Osteocyte (in vitro differentiated cells): ENCODE measurements around the gene RUVBL1. TPM values are rescaled to one million over a fixed set of nuclear protein-coding genes. Genes with fewer than 3 reads are reported as not detected.

Experiments used
- DNase-seq: peaks from one replicate; pipeline ENCODE4 v3.0.0; 2021; ENCODE audit warnings: mixed read lengths; ENCODE audit not compliant: unreplicated experiment; ENCODE audit errors: extremely low spot score
- H3K27ac Mint-ChIP-seq: one replicate; pipeline ENCODE4 v1.8.0; 2021; ENCODE audit warnings: mild to moderate bottlenecking, mixed read lengths; ENCODE audit not compliant: unreplicated experiment
- H3K27me3 Mint-ChIP-seq: one replicate; pipeline ENCODE4 v1.8.0; 2021; ENCODE audit warnings: mixed read lengths; ENCODE audit not compliant: unreplicated experiment
- H3K36me3 Mint-ChIP-seq: one replicate; pipeline ENCODE4 v1.8.0; 2021; ENCODE audit warnings: mixed read lengths; ENCODE audit not compliant: unreplicated experiment
- H3K4me1 Mint-ChIP-seq: one replicate; pipeline ENCODE4 v1.8.0; 2021; ENCODE audit warnings: mixed read lengths; ENCODE audit not compliant: unreplicated experiment
- H3K4me3 Mint-ChIP-seq: one replicate; pipeline ENCODE4 v1.8.0; 2021; ENCODE audit warnings: mild to moderate bottlenecking, moderate library complexity, mixed read lengths; ENCODE audit not compliant: unreplicated experiment
- H3K9me3 Mint-ChIP-seq: one replicate; pipeline ENCODE4 v1.8.0; 2021; ENCODE audit warnings: mixed read lengths; ENCODE audit not compliant: unreplicated experiment
- CTCF ChIP-seq: fragments of 200-600 bp; sonication (generic); IDR thresholded peaks from 2 replicates; pipeline ENCODE4 v1.5.0; 2021; ENCODE audit warnings: antibody characterized with exemption, mild to moderate bottlenecking, moderate library complexity
- total RNA-seq: library from RNA; stranded (reverse); gene quantifications from 2 replicates; pipeline ENCODE4 v1.2.1, GENCODE V29; 2021

RUVBL1 gene
- total RNA-seq, 1 donor from 2014 or later: 34.3 TPM

DNA sequence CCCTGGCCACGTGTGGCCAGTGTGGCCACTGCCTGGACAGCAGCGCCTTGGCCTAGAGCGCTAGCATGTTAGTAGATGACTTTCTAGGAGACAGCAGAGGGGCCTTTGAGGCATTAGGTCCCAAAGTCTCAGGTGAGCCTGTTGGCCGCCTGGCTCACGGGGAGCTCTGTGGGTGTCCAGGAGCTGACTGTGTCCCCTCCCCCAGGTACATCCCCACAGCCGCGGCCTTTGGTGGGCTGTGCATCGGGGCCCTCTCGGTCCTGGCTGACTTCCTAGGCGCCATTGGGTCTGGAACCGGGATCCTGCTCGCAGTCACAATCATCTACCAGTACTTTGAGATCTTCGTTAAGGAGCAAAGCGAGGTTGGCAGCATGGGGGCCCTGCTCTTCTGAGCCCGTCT, 54.3 kb downstream of the RUVBL1 start:
- DNase-seq: no peak
- H3K4me1 Mint-ChIP-seq: peaks cover 1% of the 10 kb centered on the region
- H3K36me3 Mint-ChIP-seq: peaks cover 53% of the 10 kb centered on the region
- no peaks in the 10 kb centered on the region for H3K27me3 Mint-ChIP-seq
- no peaks in the 10 kb centered on the region for H3K9me3 Mint-ChIP-seq
- H3K27ac Mint-ChIP-seq: no peak overlapping the region
- no peak overlapping the region for H3K4me3 Mint-ChIP-seq
- no peak for TF ChIP-seq CTCF

GRCh38 chr3:128068156-128068620, 55.4 kb downstream of the RUVBL1 start:
- H3K27me3 Mint-ChIP-seq: no peaks in the 10 kb centered on the region
- DNase-seq: no peak
- peaks cover 1% of the 10 kb centered on the region for H3K4me1 Mint-ChIP-seq
- peaks cover 62% of the 10 kb centered on the region for H3K36me3 Mint-ChIP-seq
- H3K9me3 Mint-ChIP-seq: no peaks in the 10 kb centered on the region
- no peak overlapping the region for H3K27ac Mint-ChIP-seq
- no peak overlapping the region for H3K4me3 Mint-ChIP-seq
- peak; percentile 57 for TF ChIP-seq CTCF

DNA sequence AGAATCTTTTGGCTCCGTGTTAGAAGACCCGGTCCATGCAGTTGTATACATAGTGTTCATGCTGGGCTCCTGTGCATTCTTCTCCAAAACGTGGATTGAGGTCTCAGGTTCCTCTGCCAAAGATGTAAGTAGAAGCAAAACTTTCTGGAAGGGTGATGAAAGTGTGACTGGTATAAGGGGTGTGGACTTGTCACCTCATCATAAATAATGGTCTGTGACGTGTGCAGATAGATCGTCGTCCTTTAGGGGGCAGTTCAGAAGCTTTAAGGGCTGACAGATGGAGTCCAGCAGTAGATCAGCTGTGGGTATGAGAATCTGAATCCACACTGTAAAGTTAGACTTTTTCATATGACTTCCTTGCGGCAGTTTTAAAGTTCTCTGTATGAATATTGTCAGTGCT, 56.1 kb downstream of the RUVBL1 start:
- Mint-ChIP-seq H3K9me3 (no peaks in the 10 kb centered on the region), H3K27ac (no peak overlapping the region), H3K4me3 (no peak overlapping the region), H3K4me1 (peaks cover 1% of the 10 kb centered on the region), H3K27me3 (no peaks in the 10 kb centered on the region), H3K36me3 (peaks cover 67% of the 10 kb centered on the region)
- TF ChIP-seq CTCF: no peak
- no peak for DNase-seq

GRCh38 chr3:128066676-128067075, 56.9 kb downstream of the RUVBL1 start:
- no peaks in the 10 kb centered on the region for H3K27me3 Mint-ChIP-seq
- TF ChIP-seq CTCF: no peak
- H3K9me3 Mint-ChIP-seq: no peaks in the 10 kb centered on the region
- no peak overlapping the region for H3K27ac Mint-ChIP-seq
- peaks cover 73% of the 10 kb centered on the region for H3K36me3 Mint-ChIP-seq
- peaks cover 1% of the 10 kb centered on the region for H3K4me1 Mint-ChIP-seq
- peak; percentile 65 for DNase-seq
- no peak overlapping the region for H3K4me3 Mint-ChIP-seq

- Mint-ChIP-seq H3K4me3 (no peak overlapping the region), H3K4me1 (peaks cover 1% of the 10 kb centered on the region), H3K36me3 (peaks cover 76% of the 10 kb centered on the region), H3K9me3 (no peaks in the 10 kb centered on the region), H3K27ac (no peak overlapping the region), H3K27me3 (no peaks in the 10 kb centered on the region)
- no peak for TF ChIP-seq CTCF
- DNase-seq: no peak
These were observed 57.5 kb downstream of the RUVBL1 start for GRCh38 chr3:128066114-128066513.
